ENCODE data around the gene CNTLN.

- TF ChIP-seq POLR2AphosphoS5 (IDR thresholded peaks at IDR 0.05) (no peak), CTCF (IDR thresholded peaks at IDR 0.05) (no peak)
These were observed 688 bp downstream of the CNTLN start for GRCh38 chr9:17135295-17136160.

Measured in transverse colon (tissue), 4 donors.